Measurements from ENCODE around the gene ADAMTS5. TPM values are rescaled to one million over a fixed set of nuclear protein-coding genes. Genes with fewer than 3 reads are reported as not detected.

ADAMTS5 gene
- total RNA-seq, 1 experiment from 2014 or later = 0.05 TPM

DNA sequence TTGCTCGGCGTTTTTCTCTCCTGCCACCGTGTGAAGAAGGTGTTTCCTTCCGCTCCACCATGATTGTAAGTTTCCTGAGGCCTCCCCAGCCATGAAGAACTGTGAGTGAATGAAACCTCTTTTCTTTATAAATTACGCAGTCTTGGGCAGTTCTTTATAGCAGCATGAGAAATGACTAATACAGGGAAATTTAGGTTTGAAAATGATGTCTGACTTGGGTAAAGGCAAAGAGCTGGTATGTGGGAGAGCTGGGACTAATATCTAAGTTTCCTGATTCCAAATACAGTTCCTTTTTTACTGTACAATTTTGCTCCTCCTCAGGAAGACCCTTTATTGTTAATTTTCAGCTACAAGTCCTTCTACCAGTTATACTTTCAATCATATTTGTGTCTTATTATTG lies 16.7 kb upstream of the ADAMTS5 start:
- intact Hi-C loops (cut with micrococcal nuclease; ENCODE audit: unreplicated experiment) = no loop called here
- Histone ChIP-seq H3K9me3 (ENCODE audit: control insufficient read depth, insufficient read depth, low read depth, low read length) (no peaks in the 10 kb centered on the region), H3K4me1 (ENCODE audit: control insufficient read depth, insufficient read depth, low read length) (no peaks in the 10 kb centered on the region), H3K4me3 (ENCODE audit: low read depth in 2 of 2, low read length in 2 of 2) (no peak overlapping the region), H3K36me3 (ENCODE audit: control insufficient read depth, insufficient read depth, low read length) (no peaks in the 10 kb centered on the region), H3K27me3 (ENCODE audit: control insufficient read depth, insufficient read depth, low read length) (no peaks in the 10 kb centered on the region), H3K27ac (ENCODE audit: low read length) (no peak overlapping the region)
- ChIA-PET CTCF (no interaction called here), POLR2A (no interaction called here)
- BruUV-seq (replicated peaks) = no TSS peak
- no peak for DNase-seq (ENCODE audit: low read depth, low spot score)
- in situ Hi-C loops (cut with HindIII; ENCODE audit: low pct_unique_long_range_greater_than_20kb, low sequenced_read_pairs) = no loop called here
- no peak for ATAC-seq
- no peak for TF ChIP-seq TCF7L2 (IDR thresholded peaks at IDR 0.05; ENCODE audit: low read depth, low read length)
- TF ChIP-seq REST (IDR thresholded peaks at IDR 0.05; ENCODE audit: insufficient read depth in 1 of 2, low read depth in 2 of 2, low read length in 1 of 2) = no peak
- TF ChIP-seq, protein P1, sequence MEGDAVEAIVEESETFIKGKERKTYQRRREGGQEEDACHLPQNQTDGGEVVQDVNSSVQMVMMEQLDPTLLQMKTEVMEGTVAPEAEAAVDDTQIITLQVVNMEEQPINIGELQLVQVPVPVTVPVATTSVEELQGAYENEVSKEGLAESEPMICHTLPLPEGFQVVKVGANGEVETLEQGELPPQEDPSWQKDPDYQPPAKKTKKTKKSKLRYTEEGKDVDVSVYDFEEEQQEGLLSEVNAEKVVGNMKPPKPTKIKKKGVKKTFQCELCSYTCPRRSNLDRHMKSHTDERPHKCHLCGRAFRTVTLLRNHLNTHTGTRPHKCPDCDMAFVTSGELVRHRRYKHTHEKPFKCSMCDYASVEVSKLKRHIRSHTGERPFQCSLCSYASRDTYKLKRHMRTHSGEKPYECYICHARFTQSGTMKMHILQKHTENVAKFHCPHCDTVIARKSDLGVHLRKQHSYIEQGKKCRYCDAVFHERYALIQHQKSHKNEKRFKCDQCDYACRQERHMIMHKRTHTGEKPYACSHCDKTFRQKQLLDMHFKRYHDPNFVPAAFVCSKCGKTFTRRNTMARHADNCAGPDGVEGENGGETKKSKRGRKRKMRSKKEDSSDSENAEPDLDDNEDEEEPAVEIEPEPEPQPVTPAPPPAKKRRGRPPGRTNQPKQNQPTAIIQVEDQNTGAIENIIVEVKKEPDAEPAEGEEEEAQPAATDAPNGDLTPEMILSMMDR (IDR thresholded peaks at IDR 0.05) = no peak
- no peak for TF ChIP-seq SIN3A (IDR thresholded peaks at IDR 0.05; ENCODE audit: borderline replicate concordance, insufficient read depth, low read depth, low read length)
- no peak for TF ChIP-seq POLR2AphosphoS5 (IDR thresholded peaks at IDR 0.05; ENCODE audit: low read depth, low read length)

DNA sequence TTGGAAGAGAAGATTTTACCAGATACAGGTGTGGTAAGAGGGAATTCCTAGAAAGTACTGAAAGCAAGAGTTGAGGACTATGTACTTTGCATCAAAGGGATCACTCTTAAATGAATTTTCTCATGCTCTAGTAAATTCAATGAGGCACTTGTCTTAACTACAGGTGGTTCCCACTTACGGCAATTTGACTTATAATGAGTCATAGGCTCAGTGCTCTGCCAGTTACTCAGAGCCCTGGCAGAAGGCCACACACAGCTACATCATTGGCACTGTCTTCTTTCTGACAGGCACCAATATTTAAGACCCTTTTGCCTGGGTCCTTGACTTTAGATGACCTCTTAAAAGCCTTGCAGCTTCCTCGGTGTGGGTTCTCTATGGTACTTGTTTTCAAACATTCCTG lies 15.9 kb upstream of the ADAMTS5 start:
- ChIA-PET CTCF (no interaction called here), POLR2A (no interaction called here)
- ATAC-seq = no peak
- TF ChIP-seq TCF7L2 (IDR thresholded peaks at IDR 0.05; ENCODE audit: low read depth, low read length) = no peak
- TF ChIP-seq POLR2AphosphoS5 (IDR thresholded peaks at IDR 0.05; ENCODE audit: low read depth, low read length) = no peak
- no peak for TF ChIP-seq SIN3A (IDR thresholded peaks at IDR 0.05; ENCODE audit: borderline replicate concordance, insufficient read depth, low read depth, low read length)
- TF ChIP-seq, protein P1 (IDR thresholded peaks at IDR 0.05) = no peak
- no peak for TF ChIP-seq REST (IDR thresholded peaks at IDR 0.05; ENCODE audit: insufficient read depth in 1 of 2, low read depth in 2 of 2, low read length in 1 of 2)
- in situ Hi-C loops (cut with HindIII; ENCODE audit: low pct_unique_long_range_greater_than_20kb, low sequenced_read_pairs) = no loop called here
- H3K27me3 ChIP-seq (ENCODE audit: control insufficient read depth, insufficient read depth, low read length) = no peaks in the 10 kb centered on the region
- BruUV-seq (replicated peaks) = no TSS peak
- no peak overlapping the region for H3K27ac ChIP-seq (ENCODE audit: low read length)
- H3K4me3 ChIP-seq (ENCODE audit: low read depth in 2 of 2, low read length in 2 of 2) = no peak overlapping the region
- intact Hi-C loops (cut with micrococcal nuclease; ENCODE audit: unreplicated experiment) = no loop called here
- no peak for DNase-seq (ENCODE audit: low read depth, low spot score)
- H3K4me1 ChIP-seq (ENCODE audit: control insufficient read depth, insufficient read depth, low read length) = no peaks in the 10 kb centered on the region
- no peaks in the 10 kb centered on the region for H3K36me3 ChIP-seq (ENCODE audit: control insufficient read depth, insufficient read depth, low read length)
- H3K9me3 ChIP-seq (ENCODE audit: control insufficient read depth, insufficient read depth, low read depth, low read length) = no peaks in the 10 kb centered on the region
